ENCODE results near the gene SIRT2. TPM values are rescaled to one million over a fixed set of nuclear protein-coding genes. Genes with fewer than 3 reads are reported as not detected.

Gene SIRT2
- total and polyA plus RNA-seq, 2 of the 8 experiments (the other 6 are each of a cell fraction or from before 2014, with no cell fraction given) = 6.5 to 10.0 TPM

DNA sequence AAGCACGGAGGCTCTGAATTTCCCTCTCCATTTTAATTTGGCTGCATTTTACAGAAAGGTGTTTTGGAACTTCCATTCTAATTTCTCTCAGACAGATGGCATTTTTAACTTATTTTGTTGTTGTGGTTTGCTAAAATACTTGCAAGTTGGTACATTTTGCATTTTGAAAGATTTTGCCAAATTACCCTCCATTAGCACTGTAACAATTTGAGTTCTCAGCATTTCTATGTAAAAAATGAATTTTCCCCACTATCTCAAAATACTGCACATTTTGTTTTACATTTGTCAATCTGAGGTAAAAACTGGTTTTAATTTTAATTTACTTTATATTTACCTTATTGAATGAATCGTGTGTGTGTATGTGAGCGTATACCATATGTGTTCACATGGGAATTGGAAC, 42.6 kb downstream of the SIRT2 start:
- H3K4me3 ChIP-seq (ENCODE audit: extremely low read depth in 1 of 4, insufficient read depth in 2 of 4, low read depth in 3 of 4, low read length in 4 of 4) = no peak overlapping the region
- H3K14ac ChIP-seq (ENCODE audit: insufficient read length) = no peak overlapping the region
- H2BK20ac ChIP-seq (ENCODE audit: low read length) = no peak overlapping the region
- peaks cover 0 to 4% (median 0%) of the 10 kb centered on the region in 4 experiments; a peak in 2 of 7 replicates for H3K4me1 ChIP-seq (replicated peaks in 1 of 4; ENCODE audit: control insufficient read depth in 3 of 4, insufficient read depth in 4 of 4, low read length in 3 of 4)
- H2AFZ ChIP-seq (ENCODE audit: low read length) = no peak overlapping the region
- ChIA-PET CTCF (ENCODE audit: partially characterized antibody) (no interaction called here), POLR2A (ENCODE audit: partially characterized antibody) (interaction anchor here (0.6 to 1.7 kb wide), 3 partner anchors 10 to 80 kb away, joined by 3 to 5 read pairs (median 3); no protein-coding TSS in a partner anchor)
- WGBS, 2 experiments (ENCODE audit: extremely low coverage in 1 of 2, insufficient coverage in 1 of 2, insufficient read length in 1 of 2, insufficient replicate concordance in 2 of 2, low coverage in 1 of 2, low lambda C conversion rate in 2 of 2, missing lambda C conversion rate in 1 of 2) = 84% methylated on average over 3 of the region's 3 CpGs; no CpG with 5 or more reads in 1 of the 2 experiments
- H3K27me3 ChIP-seq (replicated peaks in 1 of 4; ENCODE audit: control insufficient read depth in 3 of 4, extremely low read depth in 1 of 4, insufficient read depth in 3 of 4, low read length in 3 of 4) = no peaks in the 10 kb centered on the region
- H3K9ac ChIP-seq (replicated peaks in 1 of 4; ENCODE audit: extremely low read depth in 1 of 4, low read depth in 3 of 4, low read length in 3 of 4) = no peak overlapping the region
- no peak overlapping the region for H3K23ac ChIP-seq (ENCODE audit: insufficient read length)
- no peak overlapping the region for H3K4me2 ChIP-seq (ENCODE audit: insufficient read depth in 1 of 2, low read depth in 2 of 2, low read length in 2 of 2)
- H2BK15ac ChIP-seq (ENCODE audit: low read length) = no peak overlapping the region
- no peak overlapping the region for H4K8ac ChIP-seq (ENCODE audit: extremely low read depth, insufficient read depth, low read length)
- peaks cover 0 to 7% of the 10 kb centered on the region in 2 experiments; a peak in 1 of 4 replicates for H3K9me3 ChIP-seq (ENCODE audit: insufficient read depth in 2 of 2, low read depth in 1 of 2, low read length in 1 of 2)
- no peaks in the 10 kb centered on the region for H4K20me1 ChIP-seq (replicated peaks in 1 of 2; ENCODE audit: control insufficient read depth in 1 of 2, insufficient read depth in 2 of 2, low read length in 2 of 2)
- no peaks in the 10 kb centered on the region for H3K36me3 ChIP-seq (ENCODE audit: control insufficient read depth in 2 of 4, insufficient read depth in 4 of 4, low read length in 3 of 4)
- no peak for FAIRE-seq
- no peak overlapping the region for H3K27ac ChIP-seq (ENCODE audit: low read depth, low read length)
- no peak overlapping the region for H4K5ac ChIP-seq (ENCODE audit: insufficient read length, low read depth, low read length)
- no peaks in the 10 kb centered on the region for H3K79me1 ChIP-seq (ENCODE audit: low read depth, low read length)
- H3K18ac ChIP-seq (ENCODE audit: extremely low read depth, low read length) = no peak overlapping the region
- peaks cover 5% of the 10 kb centered on the region; the same call in 1 of the 2 replicates for H3K23me2 ChIP-seq (ENCODE audit: low read depth, low read length)
- no peak overlapping the region for H2BK5ac ChIP-seq (ENCODE audit: low read depth, low read length)
- H3K4ac ChIP-seq (replicated peaks; ENCODE audit: insufficient read length, low read depth, low read length) = no peak overlapping the region
- H4K91ac ChIP-seq (replicated peaks; ENCODE audit: insufficient read length, low read length) = no peak overlapping the region
- H2BK12ac ChIP-seq (ENCODE audit: low read depth, low read length) = no peak overlapping the region
- no peak overlapping the region for H2AK5ac ChIP-seq (ENCODE audit: low read depth, low read length)
- no peak for DNase-seq (ENCODE audit: low read depth in 1 of 2, low spot score in 2 of 2)
- no peaks in the 10 kb centered on the region for H3K79me2 ChIP-seq (ENCODE audit: control insufficient read depth in 1 of 2, insufficient read depth in 2 of 2, low read length in 2 of 2)
- H2BK120ac ChIP-seq (replicated peaks; ENCODE audit: low read depth, low read length) = no peak overlapping the region
- no peak overlapping the region for H3K56ac ChIP-seq (replicated peaks; ENCODE audit: insufficient read length, low read depth, low read length)
- TF ChIP-seq, protein P1, sequence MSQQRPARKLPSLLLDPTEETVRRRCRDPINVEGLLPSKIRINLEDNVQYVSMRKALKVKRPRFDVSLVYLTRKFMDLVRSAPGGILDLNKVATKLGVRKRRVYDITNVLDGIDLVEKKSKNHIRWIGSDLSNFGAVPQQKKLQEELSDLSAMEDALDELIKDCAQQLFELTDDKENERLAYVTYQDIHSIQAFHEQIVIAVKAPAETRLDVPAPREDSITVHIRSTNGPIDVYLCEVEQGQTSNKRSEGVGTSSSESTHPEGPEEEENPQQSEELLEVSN (IDR thresholded peaks at IDR 0.05) = no peak
- TF ChIP-seq BCL11A (IDR thresholded peaks at IDR 0.05; ENCODE audit: low read depth in 2 of 2, low read length in 2 of 2) (no peak), POLR2A (IDR thresholded peaks at IDR 0.05; ENCODE audit: control extremely low read depth in 1 of 2, low read depth in 2 of 2, low read length in 2 of 2) (no peak), KDM4A (IDR thresholded peaks at IDR 0.05; ENCODE audit: low read depth, low read length, severe bottlenecking) (no peak), TAF7 (optimal IDR thresholded peaks at IDR 0.05; ENCODE audit: borderline replicate concordance, low read depth, low read length) (no peak), ZNF274 (IDR thresholded peaks at IDR 0.05; ENCODE audit: borderline replicate concordance, extremely low read depth, low read length) (no peak), SRF (IDR thresholded peaks at IDR 0.05; ENCODE audit: low read depth, low read length) (no peak), RFX5 (IDR thresholded peaks at IDR 0.05; ENCODE audit: borderline replicate concordance, low read depth, low read length) (no peak), CEBPB (IDR thresholded peaks at IDR 0.05; ENCODE audit: low read depth, low read length) (no peak), SIX5 (IDR thresholded peaks at IDR 0.05; ENCODE audit: low read depth, low read length) (no peak)
- TF ChIP-seq, protein P2, sequence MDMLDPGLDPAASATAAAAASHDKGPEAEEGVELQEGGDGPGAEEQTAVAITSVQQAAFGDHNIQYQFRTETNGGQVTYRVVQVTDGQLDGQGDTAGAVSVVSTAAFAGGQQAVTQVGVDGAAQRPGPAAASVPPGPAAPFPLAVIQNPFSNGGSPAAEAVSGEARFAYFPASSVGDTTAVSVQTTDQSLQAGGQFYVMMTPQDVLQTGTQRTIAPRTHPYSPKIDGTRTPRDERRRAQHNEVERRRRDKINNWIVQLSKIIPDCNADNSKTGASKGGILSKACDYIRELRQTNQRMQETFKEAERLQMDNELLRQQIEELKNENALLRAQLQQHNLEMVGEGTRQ (IDR thresholded peaks at IDR 0.05; ENCODE audit: low read length) = no peak

Data from H1 (cell line).